ENCODE measurements around the gene EN2.

The EN2 gene

DNA sequence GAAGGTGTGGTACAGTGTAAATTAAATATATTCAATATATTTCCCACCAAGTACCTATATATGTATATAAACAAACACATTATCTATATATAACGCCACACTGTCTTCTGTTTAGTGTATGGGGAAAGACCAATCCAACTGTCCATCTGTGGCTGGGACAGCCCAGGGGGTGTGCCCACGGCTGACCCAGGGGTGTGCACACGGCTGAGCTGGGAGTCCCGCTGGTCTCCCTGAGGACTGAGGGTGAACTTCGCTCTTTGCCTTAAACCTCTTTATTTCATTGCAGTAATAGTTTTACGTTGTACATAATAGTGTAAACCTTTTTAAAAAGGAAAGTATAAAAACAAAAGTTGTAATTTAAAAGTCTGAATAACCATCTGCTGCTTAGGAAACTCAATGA lies 6.3 kb downstream of the EN2 start:
- DNase-seq (ENCODE audit: low read depth in 2 of 2), result no peak

DNA sequence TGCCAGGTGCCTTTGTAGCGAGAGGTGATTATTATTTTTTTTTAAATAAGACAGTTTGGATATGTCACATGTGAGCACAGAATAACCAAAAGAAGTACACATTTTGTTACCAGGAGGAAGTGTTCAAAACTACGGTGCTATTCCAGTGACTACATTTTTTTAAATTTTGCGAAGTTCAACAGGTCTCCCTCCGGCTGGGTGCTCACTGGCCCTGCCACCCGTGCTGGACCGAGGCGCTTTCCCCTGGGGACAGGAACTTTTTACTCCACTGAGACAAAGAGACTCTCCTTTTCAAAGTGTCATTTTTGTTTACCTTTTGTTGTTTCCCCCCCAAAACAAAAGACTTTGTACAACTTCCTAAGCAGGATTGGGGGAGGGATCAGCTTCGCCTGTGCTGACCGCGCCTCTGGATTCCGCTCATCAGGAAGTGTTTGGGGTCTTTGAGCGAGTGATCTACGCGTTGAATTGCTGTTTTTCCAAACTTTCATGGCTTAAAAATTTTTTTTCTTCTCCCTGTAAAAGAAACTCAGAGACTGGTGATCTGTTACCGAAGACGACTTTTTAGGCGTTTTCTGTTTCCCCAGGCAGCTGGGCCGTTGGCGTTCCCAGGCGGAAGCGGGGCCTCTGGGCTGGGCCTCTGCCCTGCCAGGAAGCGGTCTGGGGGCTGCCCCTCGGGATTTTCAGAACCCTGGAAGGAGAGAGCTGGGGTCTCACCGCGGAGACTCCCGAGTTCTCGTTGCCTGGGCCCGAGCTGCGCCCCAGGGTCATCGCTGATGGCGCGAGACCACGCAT lies 7.2 kb downstream of the EN2 start:
- DNase-seq (ENCODE audit: low read depth in 2 of 2), result no peak

DNA sequence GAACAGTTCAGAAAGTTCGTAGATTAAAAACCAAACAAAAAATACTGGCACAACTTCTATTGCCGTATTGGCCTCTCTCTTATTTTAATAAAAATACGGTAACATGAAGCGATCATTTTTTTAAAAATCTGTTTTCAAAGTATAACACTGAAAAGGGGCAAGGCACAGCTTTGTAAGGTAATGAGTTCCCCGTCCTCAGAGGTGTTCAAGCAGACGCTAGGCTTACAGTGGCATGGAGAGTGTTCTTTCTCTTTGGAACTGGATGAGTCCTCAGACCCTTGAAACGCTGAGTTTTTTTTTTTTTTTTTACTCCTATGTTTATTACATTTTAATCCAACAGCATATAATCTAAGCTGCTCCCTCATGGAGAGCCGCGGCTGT lies 7.8 kb downstream of the EN2 start:
- no peak for DNase-seq (ENCODE audit: low read depth in 2 of 2)

DNA sequence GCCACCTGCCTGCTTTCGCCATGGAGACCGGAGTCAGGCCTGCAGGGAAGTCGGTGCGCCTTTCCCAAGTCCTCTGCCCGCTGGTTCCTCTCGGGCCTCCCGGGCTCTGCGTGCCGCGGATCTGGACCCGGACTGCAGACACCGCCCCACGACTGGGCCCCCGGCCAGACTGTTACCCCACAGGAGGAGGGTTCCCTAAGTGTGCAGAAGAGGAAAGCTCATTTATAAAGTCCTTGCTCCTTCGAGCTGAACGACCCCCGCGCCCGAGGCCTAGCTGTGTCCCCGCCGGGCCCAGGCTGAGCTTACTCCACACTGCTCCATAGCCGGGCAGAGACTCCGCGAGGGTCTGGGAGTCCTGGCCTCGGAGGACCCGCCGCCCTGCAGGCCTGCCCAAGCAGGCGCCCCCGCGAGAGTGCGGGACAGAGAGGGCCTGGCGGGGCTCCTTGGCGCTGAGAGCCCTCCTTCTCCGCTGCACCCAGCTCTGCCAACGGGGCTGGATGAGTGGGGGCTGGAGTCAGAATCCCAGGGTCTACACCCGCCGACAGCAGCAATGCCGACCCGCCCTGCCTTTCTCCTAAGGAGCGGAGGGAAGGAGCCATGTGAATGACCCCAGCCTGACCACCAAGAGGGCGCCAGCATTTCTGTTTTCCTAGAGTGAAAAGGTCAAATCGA lies 8.3 kb downstream of the EN2 start:
- no peak for DNase-seq (ENCODE audit: low read depth in 2 of 2)

DNA sequence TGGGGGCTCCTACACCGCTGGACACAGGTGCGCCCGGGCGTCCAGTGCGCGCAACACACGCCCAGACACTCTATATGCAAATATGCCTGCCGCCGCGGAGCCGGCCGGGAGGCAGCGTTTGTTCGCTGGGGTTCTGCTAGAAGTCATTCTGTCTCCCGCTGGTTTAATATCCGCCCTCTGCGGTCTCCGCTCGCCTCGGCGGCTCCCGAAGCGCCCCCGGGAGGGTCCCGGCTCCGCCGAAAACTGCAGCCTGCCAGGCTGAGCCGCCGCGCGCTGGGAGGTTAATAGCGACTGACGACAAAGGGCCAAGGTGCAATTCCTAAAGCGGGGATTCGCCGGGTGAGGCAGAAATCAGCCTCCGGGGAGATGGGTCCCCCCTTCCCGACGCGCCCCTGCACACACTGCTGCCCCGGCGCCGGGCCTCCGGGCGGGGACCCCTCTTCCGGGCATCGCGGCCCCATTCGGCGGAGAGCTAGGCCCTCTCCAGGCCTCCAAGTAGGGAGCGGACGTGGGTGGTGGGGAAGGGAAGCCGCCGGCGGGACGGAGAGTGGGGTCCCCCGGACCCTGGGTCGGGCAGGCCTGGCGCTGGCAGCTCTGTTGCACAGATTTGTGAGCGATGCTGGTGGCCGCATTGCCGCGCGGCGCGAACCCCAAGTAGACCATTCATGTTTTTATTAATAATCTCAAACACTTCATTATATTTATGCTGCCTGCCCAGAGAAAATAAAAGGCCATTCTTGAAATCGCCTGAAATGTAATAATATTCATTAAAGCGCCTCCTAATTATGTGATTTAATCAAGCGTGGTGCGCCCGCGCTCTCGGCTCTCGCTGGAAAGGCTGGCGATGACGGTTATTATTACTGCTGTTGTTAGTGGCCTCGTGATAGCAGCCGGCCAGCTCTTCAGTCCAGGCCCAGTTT lies 9.1 kb downstream of the EN2 start:
- no peak for DNase-seq (ENCODE audit: low read depth in 2 of 2)

DNA sequence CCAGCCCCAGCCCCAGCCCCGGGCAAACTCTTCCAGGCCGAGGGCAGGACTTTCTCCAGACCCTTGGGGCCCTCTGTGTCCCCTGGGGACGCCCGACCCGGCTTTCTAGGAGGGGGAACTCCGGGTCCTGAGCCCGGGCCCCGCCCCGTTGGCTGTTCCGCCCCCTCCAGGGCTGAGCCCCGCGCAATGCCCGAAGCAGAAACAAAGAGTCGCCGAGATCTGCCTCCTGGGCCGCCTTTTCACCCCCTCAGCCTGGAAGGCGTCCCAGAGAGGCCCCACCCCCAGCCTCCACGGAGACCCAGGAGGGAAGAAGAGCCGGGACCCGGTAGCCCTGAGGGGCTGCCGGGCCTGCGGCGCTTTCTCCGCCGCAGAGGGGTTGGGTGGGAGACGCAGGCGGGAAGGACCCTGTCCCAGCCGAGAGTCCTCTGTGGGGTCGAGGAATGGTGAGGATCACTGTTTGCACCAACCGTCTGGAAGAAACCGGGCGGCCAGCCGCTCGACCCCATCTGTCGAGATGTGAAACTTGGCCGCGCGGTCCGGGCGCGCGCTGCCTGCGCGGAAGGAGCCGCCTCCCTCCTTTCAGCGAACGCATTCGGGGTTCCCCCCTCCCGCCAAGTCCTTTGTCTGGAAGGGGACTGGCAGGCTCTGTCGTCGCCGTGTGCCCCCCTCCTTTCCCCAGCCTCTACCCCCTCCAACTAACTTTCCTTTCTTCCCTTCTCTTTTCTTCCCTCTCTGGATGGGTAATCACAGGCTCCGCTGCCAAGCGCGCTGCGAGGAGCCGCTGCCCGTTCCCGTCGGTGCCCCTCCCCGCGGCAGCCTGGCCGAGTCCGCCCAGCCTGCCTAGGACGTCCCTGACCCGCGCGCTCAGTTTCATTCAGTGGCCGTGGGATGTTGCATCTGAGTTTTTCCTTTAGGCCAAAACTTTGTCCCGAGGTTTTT lies 10.2 kb downstream of the EN2 start:
- no peak for DNase-seq (ENCODE audit: low read depth in 2 of 2)

DNA sequence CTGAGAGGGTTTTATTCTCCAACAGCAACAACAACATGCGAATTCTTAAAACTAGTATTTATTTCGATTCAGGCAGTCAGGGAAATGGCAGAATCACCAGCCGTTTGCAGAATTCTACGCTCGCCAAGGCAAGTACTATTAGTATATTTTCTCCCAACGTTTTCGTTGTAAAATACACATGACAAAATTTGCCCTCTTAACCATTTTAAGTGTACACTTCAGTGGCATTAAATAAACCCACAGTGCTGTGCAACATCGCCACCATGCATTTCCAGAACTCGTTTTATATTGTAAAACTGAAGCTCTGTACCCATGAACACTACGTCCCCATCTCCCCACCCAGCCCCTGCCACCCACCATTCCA lies 10.8 kb downstream of the EN2 start:
- DNase-seq (ENCODE audit: low read depth in 2 of 2), result no peak

DNA sequence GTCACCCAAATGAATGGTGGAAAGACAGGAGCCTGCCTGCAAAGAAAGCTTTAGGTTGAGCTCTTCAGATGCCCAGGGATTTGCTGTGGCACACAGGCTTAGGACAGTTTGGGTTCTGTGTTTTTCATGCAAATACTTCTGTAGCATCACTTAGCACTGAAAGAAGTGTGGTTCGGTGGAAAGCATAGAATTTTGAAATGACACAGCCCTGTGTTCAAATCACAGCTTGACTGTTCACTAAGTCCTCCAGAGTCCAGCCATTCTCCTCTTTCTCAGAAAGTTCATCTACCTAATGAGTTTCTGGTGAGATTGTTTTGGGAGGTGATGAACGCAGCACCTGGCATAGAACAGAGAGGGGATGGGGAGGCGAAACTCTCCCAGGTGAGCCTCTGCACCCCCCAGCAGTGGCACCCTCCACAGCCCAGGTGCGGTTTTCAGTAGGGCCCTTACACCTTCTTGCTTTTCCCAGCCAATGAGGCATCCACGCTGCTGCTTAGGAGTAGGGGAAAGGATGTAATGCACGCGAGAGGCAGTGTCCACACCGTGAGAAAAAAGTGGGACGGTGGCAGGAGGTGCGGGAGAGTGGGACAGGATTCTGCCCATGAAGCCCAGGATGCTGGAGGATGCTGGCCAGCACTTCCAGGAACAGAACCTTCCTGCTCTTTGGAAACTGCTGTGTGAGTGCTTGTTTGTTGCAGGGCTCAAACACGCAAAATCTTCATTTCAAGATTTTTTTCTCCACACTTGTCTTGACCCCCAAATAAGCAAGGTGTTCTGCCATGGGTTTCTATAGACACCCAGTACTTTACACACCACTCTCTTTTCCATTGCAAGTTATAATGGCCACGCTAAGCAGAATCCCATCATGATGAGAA lies 11.6 kb downstream of the EN2 start:
- DNase-seq (ENCODE audit: low read depth in 2 of 2), result no peak

DNA sequence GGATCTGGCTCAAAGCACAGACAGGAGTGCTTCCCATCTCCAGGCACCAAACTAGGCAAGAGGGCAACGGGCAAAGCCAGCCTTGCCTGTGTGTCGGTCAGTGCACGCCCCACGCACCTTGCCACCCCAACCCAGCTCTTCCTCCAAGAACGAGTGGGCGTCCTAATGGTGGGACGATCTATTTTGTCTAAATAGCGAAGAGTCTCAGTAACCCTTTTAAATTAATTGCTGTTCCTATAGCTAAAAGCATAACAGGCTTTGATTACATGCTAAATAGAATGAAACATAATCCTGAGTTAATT lies 12.2 kb downstream of the EN2 start:
- DNase-seq (ENCODE audit: low read depth in 2 of 2), result no peak

DNA sequence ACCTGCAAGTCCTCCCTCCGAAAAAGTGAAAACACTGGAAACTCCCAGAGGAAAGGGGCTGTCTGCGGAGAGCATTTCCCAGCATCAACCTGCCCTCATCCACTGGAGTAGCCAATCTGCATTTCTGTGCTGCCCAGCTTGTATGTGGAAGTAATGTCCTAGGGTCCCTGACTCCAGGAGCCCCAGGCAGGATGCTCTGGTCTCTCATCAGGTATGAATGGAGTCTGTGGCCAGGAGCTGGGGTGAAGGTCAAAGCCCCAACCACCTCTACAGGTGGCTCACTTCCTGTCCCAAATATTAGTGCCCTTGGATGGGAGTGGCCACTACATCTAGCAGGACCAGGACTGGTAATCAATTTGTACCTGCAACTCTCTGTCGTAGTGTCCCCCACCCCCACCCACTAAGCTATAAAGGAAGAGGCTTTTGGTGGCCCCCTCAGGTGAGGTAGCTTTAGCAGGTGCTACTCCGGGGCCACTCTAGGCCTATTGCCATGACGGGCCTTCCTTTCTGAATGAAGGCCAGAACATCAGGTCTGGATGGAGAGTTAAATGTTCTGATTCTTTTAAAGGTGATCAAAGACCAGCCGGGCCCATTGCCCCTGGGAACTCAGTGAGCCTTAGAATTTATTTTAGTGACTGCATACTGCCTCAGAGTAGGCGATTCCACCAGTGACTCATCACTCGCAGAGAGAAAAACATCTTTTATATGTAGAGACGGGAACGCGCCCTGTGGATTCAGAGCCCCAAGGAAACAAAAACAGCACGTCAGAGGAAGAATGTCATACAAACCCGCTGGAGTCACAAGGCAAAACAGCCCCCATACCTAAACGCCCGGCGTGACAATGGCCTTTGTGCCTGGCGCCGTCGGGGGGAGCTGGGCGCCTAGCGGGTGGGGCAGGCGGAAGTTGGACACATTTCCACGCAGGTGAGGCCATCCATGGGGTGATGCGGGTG lies 13.0 kb downstream of the EN2 start:
- no peak for DNase-seq (ENCODE audit: low read depth in 2 of 2)

DNA sequence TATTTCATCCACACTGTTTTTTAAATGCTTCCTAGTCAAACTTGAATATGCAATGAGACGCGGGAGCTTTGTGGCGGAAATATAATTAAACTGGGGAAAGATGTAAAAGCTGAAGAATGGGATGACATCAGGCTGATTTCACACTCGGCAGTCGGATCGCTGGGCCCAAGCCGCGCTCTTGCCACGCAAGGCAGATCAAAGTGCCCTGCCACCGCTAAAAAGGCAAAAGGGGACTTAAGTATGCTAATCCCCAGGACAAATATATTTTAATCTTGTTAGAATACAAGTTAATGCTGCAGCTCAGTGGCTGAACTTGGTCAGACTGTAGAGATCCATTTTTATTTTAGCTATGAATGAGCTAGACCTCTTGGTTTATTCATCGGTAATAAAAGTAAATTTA lies 13.8 kb downstream of the EN2 start:
- DNase-seq (ENCODE audit: low read depth in 2 of 2), result no peak

DNA sequence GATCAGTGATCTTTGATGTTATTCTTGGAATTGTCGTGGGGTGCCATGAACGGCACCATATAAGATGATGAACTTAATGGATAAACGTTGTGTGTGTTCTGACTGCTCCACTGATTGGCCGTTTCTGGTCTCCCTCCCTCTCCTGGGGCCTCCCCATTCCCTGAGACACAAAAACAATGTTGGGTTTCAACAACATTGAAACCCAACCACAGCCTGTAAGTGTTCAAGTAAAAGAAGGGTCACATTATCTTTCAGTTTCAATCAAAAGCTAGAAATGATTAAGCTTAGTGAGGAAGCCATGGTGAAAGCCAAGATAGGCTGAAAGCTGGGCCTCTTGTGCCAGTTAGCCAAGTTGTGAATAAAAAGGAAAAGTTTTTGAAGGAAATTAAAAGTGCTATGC lies 19.5 kb downstream of the EN2 start:
- no peak for DNase-seq (ENCODE audit: low read depth in 2 of 2)

DNA sequence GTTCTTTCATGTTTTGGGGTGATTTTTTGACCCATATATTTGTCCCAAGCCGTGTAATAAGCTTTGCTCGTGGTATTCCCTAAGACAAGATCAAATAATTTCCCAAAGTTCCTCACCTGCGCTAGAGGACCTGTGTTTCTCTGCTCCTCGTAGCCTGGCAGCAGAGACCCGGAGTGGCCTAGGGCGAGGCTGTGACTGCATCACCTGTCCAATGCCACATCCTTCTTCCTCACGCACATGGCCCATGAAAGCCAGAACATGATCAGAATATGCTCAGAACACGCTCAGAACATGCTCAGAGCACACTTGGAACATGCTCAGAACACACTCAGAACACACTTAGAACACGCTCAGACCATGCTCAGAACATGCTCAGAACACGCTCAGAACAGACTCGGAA lies 23.8 kb downstream of the EN2 start:
- DNase-seq (ENCODE audit: low read depth in 2 of 2), result no peak

DNA sequence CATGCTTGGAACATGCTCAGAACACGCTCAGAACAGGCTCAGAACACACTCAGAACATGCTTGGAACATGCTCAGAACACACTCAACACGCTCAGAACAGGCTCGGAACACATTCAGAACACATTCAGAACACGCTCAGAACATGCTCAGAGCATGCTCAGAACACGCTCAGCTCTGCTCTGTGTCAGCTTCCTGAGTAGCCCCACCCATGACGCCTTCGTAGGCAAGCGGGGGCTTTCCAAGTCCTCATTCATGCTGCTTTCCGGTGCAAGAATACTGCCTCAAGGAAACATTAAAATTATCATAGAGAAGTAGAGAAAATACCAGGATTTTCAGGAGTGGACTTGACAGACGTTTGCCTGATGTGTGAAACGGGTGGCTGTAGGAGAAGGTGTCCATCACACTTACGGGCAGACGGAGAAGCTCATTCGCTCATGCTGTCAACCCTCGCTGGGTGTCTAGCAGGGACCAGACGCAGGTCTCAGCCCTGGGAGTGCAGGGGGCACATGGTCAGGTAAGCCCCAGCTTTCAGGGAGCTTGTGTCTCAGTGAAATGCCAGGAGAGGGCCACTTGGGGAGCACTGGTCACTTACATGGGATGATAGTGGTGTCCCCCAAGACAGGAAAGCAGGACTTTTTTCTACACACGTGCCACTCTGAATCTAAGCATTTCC lies 24.7 kb downstream of the EN2 start:
- DNase-seq (ENCODE audit: low read depth in 2 of 2), result no peak

DNA sequence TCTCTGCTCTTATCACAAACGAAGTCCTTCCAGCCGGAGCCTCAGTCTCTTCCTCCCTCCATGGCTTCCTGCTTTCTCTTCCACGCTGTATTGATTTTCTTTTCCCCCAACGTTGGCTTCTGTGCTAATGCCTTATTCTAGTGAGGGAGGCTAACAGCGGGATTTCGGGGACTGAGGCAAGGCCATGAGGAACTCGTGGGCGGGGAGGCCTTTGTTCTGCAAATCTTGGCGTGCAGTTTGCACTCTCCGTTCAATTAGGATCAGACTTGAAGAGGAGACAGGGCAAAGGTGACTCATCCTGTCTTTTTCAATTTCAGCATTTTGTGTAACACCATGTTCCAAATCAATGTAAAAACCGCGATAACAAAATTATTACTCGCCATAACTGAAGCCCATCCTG lies 25.3 kb downstream of the EN2 start:
- no peak for DNase-seq (ENCODE audit: low read depth in 2 of 2)

DNA sequence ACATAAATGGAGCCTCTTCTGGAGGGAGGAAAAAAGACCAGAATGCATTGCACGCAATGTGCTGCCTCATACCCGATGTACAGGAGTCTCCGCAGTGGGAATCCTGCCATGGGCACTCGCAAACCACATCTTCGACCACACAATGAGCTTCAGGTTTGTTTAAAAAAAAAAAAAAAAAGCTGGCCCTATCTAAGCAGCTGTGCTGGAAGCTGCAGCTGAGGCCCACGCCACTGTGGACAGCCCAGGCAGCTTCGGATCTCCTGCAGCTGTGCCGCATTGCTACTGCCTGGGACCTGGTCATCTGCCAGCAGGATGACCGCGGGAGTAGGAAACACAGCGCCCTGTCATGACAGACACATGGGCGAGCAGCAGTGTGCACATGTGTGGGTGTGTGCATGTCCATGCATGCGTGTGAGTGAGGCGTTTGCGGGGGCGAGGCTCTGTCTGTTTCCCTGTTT lies 26.0 kb downstream of the EN2 start:
- DNase-seq (ENCODE audit: low read depth in 2 of 2), result no peak

DNA sequence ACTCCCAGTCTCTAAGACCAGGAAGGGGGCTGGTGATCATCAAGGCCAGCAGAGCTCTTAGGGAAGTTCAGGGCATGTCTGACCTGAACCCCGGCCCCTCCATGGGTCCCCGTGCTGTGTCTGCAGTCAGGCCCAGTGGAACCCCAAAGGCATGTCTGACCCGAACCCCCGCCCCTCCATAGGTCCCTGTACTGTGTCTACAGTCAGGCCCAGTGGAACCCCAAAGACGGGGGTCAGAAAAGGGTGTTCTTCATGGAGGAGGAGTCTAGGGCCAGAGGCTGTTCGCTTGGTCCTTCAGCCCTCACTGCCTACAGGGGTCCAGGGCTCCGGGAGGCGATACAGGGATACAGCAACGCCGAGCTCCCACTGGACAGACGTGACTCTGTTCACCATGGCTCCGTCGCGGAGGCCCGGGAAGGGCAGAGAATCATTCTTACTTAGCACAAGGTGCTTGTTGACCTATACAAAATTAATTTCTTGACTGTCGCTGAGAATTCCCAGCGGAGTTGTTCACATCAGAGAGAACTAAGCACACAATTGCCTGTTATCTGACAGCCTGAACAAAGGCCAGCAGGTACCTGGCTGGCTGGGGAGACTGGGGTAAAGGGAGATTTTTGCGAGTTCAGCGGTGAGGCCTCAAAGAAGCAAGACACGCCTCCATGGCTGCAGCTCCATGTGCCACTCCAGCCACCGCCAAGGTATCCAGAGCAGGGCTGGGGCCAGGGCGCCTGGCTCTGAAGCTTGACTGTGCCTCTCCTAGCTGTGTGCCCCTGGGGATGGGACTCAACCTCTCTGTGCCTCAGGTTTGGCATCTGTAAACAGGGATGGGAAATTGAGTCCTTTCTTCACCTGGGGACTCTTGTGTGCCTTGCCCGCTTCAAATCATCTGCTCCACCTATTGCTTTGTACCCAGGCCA lies 26.8 kb downstream of the EN2 start:
- DNase-seq (ENCODE audit: low read depth in 2 of 2), result no peak

Measured in stimulated activated CD4-positive, alpha-beta T cell treated with anti-CD3 and anti-CD28 coated beads, Interleukin-1b, Interleukin-23, amount 100 ng/mL, for 1 hour (primary cell).